Aorta (tissue), 5 donors: Measurements from ENCODE around the gene C5. TPM values are rescaled to one million over a fixed set of nuclear protein-coding genes. Genes with fewer than 3 reads are reported as not detected.

Experiments used
- ATAC-seq: fragments of 200-7000 bp; cut with Tn5 transposase; one replicate; pipeline ENCODE4 v1.9.1; 2022; ENCODE audit warnings: moderate library complexity; ENCODE audit not compliant: low FRiP score
- DNase-seq, 2 donors: peaks; one replicate each; pipeline ENCODE4 v3.0.0-alpha.2; 2020
- H3K27ac ChIP-seq, 2 donors: one replicate each; pipeline ENCODE4 v1.5.1; 2013; ENCODE audit warnings: low read length in 2 of 2, mild to moderate bottlenecking in 2 of 2, moderate library complexity in 2 of 2, control low read depth in 1 of 2, inconsistent platforms in 1 of 2, low read depth in 1 of 2
- H3K27me3 ChIP-seq, 2 donors: one replicate each; pipeline ENCODE4 v1.6.1; 2013; ENCODE audit warnings: control low read depth in 1 of 2, low read length in 1 of 2, mild to moderate bottlenecking in 1 of 2, moderate library complexity in 1 of 2; ENCODE audit not compliant: insufficient read depth in 2 of 2, control insufficient read depth in 1 of 2
- H3K36me3 ChIP-seq, 2 donors: one replicate each; pipeline ENCODE4 v1.6.1; 2013; ENCODE audit warnings: control low read depth in 1 of 2, low read length in 1 of 2, mild to moderate bottlenecking in 1 of 2; ENCODE audit not compliant: insufficient read depth in 2 of 2, control insufficient read depth in 1 of 2
- H3K4me1 ChIP-seq, 2 donors: one replicate each; pipeline ENCODE4 v1.6.1; 2013; ENCODE audit warnings: low read length in 2 of 2, control low read depth in 1 of 2, mild to moderate bottlenecking in 1 of 2, moderate library complexity in 1 of 2; ENCODE audit not compliant: insufficient read depth in 2 of 2, control insufficient read depth in 1 of 2
- H3K4me3 ChIP-seq, 2 donors: one replicate each; pipeline ENCODE4 v1.5.1; 2013; ENCODE audit warnings: low read length in 2 of 2, control low read depth in 1 of 2, mild to moderate bottlenecking in 1 of 2
- H3K9me3 ChIP-seq: one replicate; pipeline ENCODE4 v1.6.1; 2013; ENCODE audit warnings: mild to moderate bottlenecking, low read length; ENCODE audit not compliant: control insufficient read depth
- WGBS, 2 donors: extraction: QIAGEN DNeasy Blood & Tissue Kit; methylation state at CpG; one replicate each; pipeline ENCODE4 v1.1.7; 2013; 5-methylcytosine and 5-hydroxymethylcytosine counted together
- intact Hi-C, 2 donors: fragments of 100-400 bp; cut with DNase I; formaldehyde crosslinking; loops; one replicate each; pipeline versions ENCODE4 v1.14.2 to v1.15.0; 2022
- polyA plus RNA-seq, 2 donors: library from polyadenylated mRNA; stranded (reverse); fragments of 200-250 nt; gene quantifications; one replicate each; pipeline ENCODE4 v1.2.3, GENCODE V29; 2013
- total RNA-seq, 2 donors: library from RNA; stranded (reverse); fragmentation: NEBNext Ultra II Directional; extraction: Animal tissue kit (Norgen Biotek cat#: 25700); gene quantifications; one replicate each; pipeline ENCODE4 v1.2.1, GENCODE V29; 2021
- donor health status: healthy with polysubstance abuse.
- donor health status: Bipolar disorder and iron deficiency.
- donor health status: DM: no; HTN: no; CAD: no.
- donor health status: DM: no; HTN: no; CAD: no.
- donor health status: DM: yes; HTN: yes; CAD: no.

The C5 gene
- total and polyA plus RNA-seq, 4 donors = 5.4 to 13.0 (median 8.5) TPM

GRCh38 chr9:120940573-120940972, 109.5 kb downstream of the C5 start:
- H3K4me1 ChIP-seq = peaks cover 3 to 7% of the 10 kb centered on the region in 2 donors

GRCh38 chr9:120938851-120939250, 111.2 kb downstream of the C5 start:
- intact Hi-C loops = loop anchor here (5.0 kb wide), 2 partner anchors 62 to 72 kb away; partner anchors contain the start of gene PHF19 (in 1 of the 2)
- peaks cover 6 to 9% of the 10 kb centered on the region in 2 donors for H3K4me1 ChIP-seq

More at GRCh38 chr9:120940573-120940972, 109.5 kb downstream of the C5 start:
- H3K36me3 ChIP-seq = no peaks in the 10 kb centered on the region
- DNase-seq (no peak), ATAC-seq (no peak)
- WGBS, 2 donors = 90 to 91% methylated on average over 10 of the region's 10 CpGs
- intact Hi-C loops = no loop called here
- H3K27ac ChIP-seq = peak overlapping the region in 1 of 2 donors; percentile 60
- no peak overlapping the region for H3K4me3 ChIP-seq
- H3K9me3 ChIP-seq = no peaks in the 10 kb centered on the region
- H3K27me3 ChIP-seq = no peaks in the 10 kb centered on the region

GRCh38 chr9:120937596-120937995, 112.5 kb downstream of the C5 start:
- DNase-seq (no peak), ATAC-seq (no peak)
- intact Hi-C loops = loop anchor here (5.0 kb wide), 2 partner anchors 60 to 70 kb away; partner anchors contain the start of gene PHF19 (in 1 of the 2)
- Histone ChIP-seq H3K27me3 (no peaks in the 10 kb centered on the region), H3K36me3 (no peaks in the 10 kb centered on the region), H3K9me3 (no peaks in the 10 kb centered on the region), H3K4me1 (peaks cover 6 to 8% of the 10 kb centered on the region in 2 donors), H3K27ac (peak overlapping the region; percentile 52 to 72), H3K4me3 (no peak overlapping the region)
- 1 to 3% methylated on average over 1 of the region's 1 CpG for WGBS, 2 donors

More at GRCh38 chr9:120938851-120939250, 111.2 kb downstream of the C5 start:
- no peak overlapping the region for H3K4me3 ChIP-seq
- no peaks in the 10 kb centered on the region for H3K9me3 ChIP-seq
- no peak for ATAC-seq
- 93 to 97% methylated on average over 3 of the region's 3 CpGs for WGBS, 2 donors
- no peaks in the 10 kb centered on the region for H3K36me3 ChIP-seq
- no peak for DNase-seq
- no peaks in the 10 kb centered on the region for H3K27me3 ChIP-seq
- peak overlapping the region; percentile 62 to 69 for H3K27ac ChIP-seq

GRCh38 chr9:120937127-120937526, 112.9 kb downstream of the C5 start:
- peak; percentile 72 for ATAC-seq

GRCh38 chr9:120936764-120937122, 113.3 kb downstream of the C5 start:
- Histone ChIP-seq H3K4me1 (peaks cover 8 to 10% of the 10 kb centered on the region in 2 donors), H3K27me3 (no peaks in the 10 kb centered on the region), H3K27ac (peak overlapping the region; percentile 64 to 90), H3K9me3 (no peaks in the 10 kb centered on the region), H3K36me3 (no peaks in the 10 kb centered on the region), H3K4me3 (no peak overlapping the region)
- intact Hi-C loops = loop anchor here (5.0 kb wide), 2 partner anchors 59 to 69 kb away; partner anchors contain the start of gene PHF19 (in 1 of the 2)
- 12 to 14% methylated on average over 2 of the region's 2 CpGs for WGBS, 2 donors
- ATAC-seq (no peak), DNase-seq (no peak)

More at GRCh38 chr9:120937127-120937526, 112.9 kb downstream of the C5 start:
- H3K27me3 ChIP-seq = no peaks in the 10 kb centered on the region
- 0 to 6% methylated on average over 1 of the region's 1 CpG for WGBS, 2 donors
- no peaks in the 10 kb centered on the region for H3K36me3 ChIP-seq
- peaks cover 6 to 9% of the 10 kb centered on the region in 2 donors for H3K4me1 ChIP-seq
- peak overlapping the region; percentile 72 to 90 for H3K27ac ChIP-seq
- no peaks in the 10 kb centered on the region for H3K9me3 ChIP-seq
- intact Hi-C loops = loop anchor here (5.0 kb wide), 2 partner anchors 60 to 70 kb away; partner anchors contain the start of gene PHF19 (in 1 of the 2)
- H3K4me3 ChIP-seq = no peak overlapping the region
- peak in 1 of 2 donors; percentile 78 for DNase-seq

- H3K4me3 ChIP-seq = no peak overlapping the region
Observed at GRCh38 chr9:120936011-120936763, 113.9 kb downstream of the C5 start.

GRCh38 chr9:120935383-120935857, 114.7 kb downstream of the C5 start:
- Histone ChIP-seq H3K9me3 (no peaks in the 10 kb centered on the region), H3K4me1 (peaks cover 10 to 11% of the 10 kb centered on the region in 2 donors), H3K27me3 (no peaks in the 10 kb centered on the region), H3K36me3 (no peaks in the 10 kb centered on the region), H3K4me3 (no peak overlapping the region), H3K27ac (peak overlapping the region; percentile 88 to 100)
- intact Hi-C loops = loop anchor here (2.0 to 5.0 kb wide), 3 partner anchors 58 to 68 kb away; partner anchors contain the start of gene PHF19 (in 2 of the 2)
- 0 to 1% methylated on average over 4 of the region's 4 CpGs for WGBS, 2 donors
- DNase-seq = peak; percentile 97 to 98
- ATAC-seq = peak; percentile 75

More at GRCh38 chr9:120936011-120936763, 113.9 kb downstream of the C5 start:
- Histone ChIP-seq H3K36me3 (no peaks in the 10 kb centered on the region), H3K9me3 (no peaks in the 10 kb centered on the region), H3K27ac (peak overlapping the region; percentile 90 to 100), H3K27me3 (no peaks in the 10 kb centered on the region), H3K4me1 (peaks cover 10% of the 10 kb centered on the region in 2 donors)
- ATAC-seq = peak; percentile 91
- intact Hi-C loops = loop anchor here (5.0 kb wide), 2 partner anchors 59 to 69 kb away; partner anchors contain the start of gene PHF19 (in 1 of the 2)
- 0% methylated on average over 10 of the region's 10 CpGs for WGBS, 2 donors
- DNase-seq = peak; percentile 96 to 99

- WGBS, 2 donors = 4 to 5% methylated on average over 3 of the region's 3 CpGs
- no peak for DNase-seq
- no peaks in the 10 kb centered on the region for H3K27me3 ChIP-seq
- peak overlapping the region; percentile 88 to 92 for H3K27ac ChIP-seq
- no peaks in the 10 kb centered on the region for H3K9me3 ChIP-seq
- H3K36me3 ChIP-seq = no peaks in the 10 kb centered on the region
- peaks cover 10 to 14% of the 10 kb centered on the region in 2 donors for H3K4me1 ChIP-seq
- H3K4me3 ChIP-seq = no peak overlapping the region
- ATAC-seq = no peak
- intact Hi-C loops = loop anchor here in 1 of 2 donors (2.0 kb wide), 1 partner anchor 57 kb away; the partner anchor contains the start of gene PHF19
Observed at GRCh38 chr9:120934281-120934680, 115.8 kb downstream of the C5 start.
